ENCODE results near the gene POLR1H. TPM values are rescaled to one million over a fixed set of nuclear protein-coding genes. Genes with fewer than 3 reads are reported as not detected.
"Not testable (repeated sequence)": the region's sequence is repeated elsewhere in the genome, so short reads cannot be mapped to it uniquely, and the experiment has no call there.

POLR1H gene, protein sequence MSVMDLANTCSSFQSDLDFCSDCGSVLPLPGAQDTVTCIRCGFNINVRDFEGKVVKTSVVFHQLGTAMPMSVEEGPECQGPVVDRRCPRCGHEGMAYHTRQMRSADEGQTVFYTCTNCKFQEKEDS
- total RNA-seq, result 10 to 100 TPM; 27.3 to 66.8 (median 45.0) TPM
- 100 to 1,000 TPM in 1 of 2 donors, 10 to 100 TPM in 1; 89.2 to 128 TPM for polyA plus RNA-seq
- total RNA-seq, result 26.1 reads per million, percentile 56 among the genes with 10 or more reads in this experiment

DNA sequence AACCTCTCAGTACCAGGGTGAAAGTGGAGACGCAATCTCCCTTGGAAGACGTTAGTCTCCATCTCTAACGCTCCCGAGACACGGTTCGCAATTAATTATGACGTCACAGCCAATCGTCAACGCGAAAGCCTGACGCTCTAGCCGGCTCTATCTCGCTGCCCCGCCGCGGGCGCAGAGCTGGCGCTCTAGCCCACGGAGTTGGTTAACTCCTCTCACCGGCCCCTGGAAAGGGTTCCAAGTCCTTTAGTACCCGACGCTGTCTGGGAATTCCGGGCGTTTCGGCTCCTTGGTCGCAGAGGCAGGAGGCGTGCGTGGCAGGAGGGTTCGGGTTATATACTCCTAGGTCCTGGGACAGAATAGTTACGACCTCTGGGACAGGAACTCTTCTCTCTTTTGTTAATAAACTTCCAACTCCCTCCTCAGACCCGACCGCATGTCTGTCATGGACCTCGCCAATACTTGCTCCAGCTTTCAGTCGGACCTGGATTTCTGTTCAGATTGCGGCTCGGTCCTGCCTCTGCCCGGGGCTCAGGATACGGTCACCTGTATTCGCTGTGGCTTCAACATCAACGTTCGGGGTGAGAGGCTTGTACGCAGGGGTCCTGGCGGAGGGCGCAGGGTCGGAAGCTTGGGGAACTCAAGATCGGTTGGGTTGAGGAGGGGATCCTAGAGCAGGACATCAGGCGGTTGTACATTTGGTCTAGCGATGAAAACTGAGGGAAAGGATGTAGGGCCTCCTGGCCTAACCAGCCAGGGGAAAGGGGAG is at the start of gene POLR1H:
Gene POLR1H (plus strand): TSS at position 174 of the 766 bp plus-strand sequence. CDS start 260 bp downstream, at position 434.
- ChIA-PET POLR2A (interaction anchor here (0.6 to 2.9 kb wide), 20 partner anchors 8 to 451 kb away, joined by 3 to 15 read pairs (median 4); partner anchors contain the start of gene HLA-A), CTCF (interaction anchor here (3.5 kb wide), 1 partner anchor 42 kb away, joined by 14 read pairs; no protein-coding TSS in a partner anchor)
- Histone ChIP-seq H3K36me3 (ENCODE audit: control insufficient read depth in 2 of 3, insufficient read depth in 3 of 3, low read length in 3 of 3) (peaks cover 5 to 17% (median 16%) of the 10 kb centered on the region in 3 experiments), H3K27ac (ENCODE audit: low read depth, low read length) (peak within 1 kb of the TSS; percentile 92), H3K9me3 (ENCODE audit: control insufficient read depth in 2 of 3, low read length in 3 of 3) (no peaks in the 10 kb centered on the region), H3K27me3 (ENCODE audit: control insufficient read depth in 2 of 2, insufficient read depth in 2 of 2, low read length in 2 of 2) (no peaks in the 10 kb centered on the region), H3K4me3 (ENCODE audit: low read length) (peak within 1 kb of the TSS; percentile 95), H3K4me1 (ENCODE audit: control insufficient read depth in 2 of 2, insufficient read depth in 2 of 2, low read length in 2 of 2) (peaks cover 24 to 26% of the 10 kb centered on the region in 2 donors)
- H3K36me3 Mint-ChIP-seq, result peaks cover 5 to 33% (median 22%) of the 10 kb centered on the region in 5 donors
- intact Hi-C loops (cut with micrococcal nuclease), result loop anchor here (1.0 to 10.0 kb wide), 7 partner anchors 42 to 1898 kb away; partner anchors contain the start of genes HLA-A (in 1 of the 2), HLA-F (in 1 of the 2), SKIC2 (in 1 of the 2) and TUBB (in 1 of the 2)
- peak; percentile 93 for ATAC-seq
- DNase-seq, result peak; percentile 69 to 93 (median 86)
- peak within 1 kb of the TSS; percentile 95 to 99 (median 99) for H3K27ac Mint-ChIP-seq
- no peaks in the 10 kb centered on the region for H3K27me3 Mint-ChIP-seq
- H3K4me1 Mint-ChIP-seq, result peaks cover 17 to 63% (median 55%) of the 10 kb centered on the region in 7 donors
- H3K9me3 Mint-ChIP-seq, result no peaks in the 10 kb centered on the region
- peak within 1 kb of the TSS; percentile 93 to 99 (median 98) for H3K4me3 Mint-ChIP-seq

DNA sequence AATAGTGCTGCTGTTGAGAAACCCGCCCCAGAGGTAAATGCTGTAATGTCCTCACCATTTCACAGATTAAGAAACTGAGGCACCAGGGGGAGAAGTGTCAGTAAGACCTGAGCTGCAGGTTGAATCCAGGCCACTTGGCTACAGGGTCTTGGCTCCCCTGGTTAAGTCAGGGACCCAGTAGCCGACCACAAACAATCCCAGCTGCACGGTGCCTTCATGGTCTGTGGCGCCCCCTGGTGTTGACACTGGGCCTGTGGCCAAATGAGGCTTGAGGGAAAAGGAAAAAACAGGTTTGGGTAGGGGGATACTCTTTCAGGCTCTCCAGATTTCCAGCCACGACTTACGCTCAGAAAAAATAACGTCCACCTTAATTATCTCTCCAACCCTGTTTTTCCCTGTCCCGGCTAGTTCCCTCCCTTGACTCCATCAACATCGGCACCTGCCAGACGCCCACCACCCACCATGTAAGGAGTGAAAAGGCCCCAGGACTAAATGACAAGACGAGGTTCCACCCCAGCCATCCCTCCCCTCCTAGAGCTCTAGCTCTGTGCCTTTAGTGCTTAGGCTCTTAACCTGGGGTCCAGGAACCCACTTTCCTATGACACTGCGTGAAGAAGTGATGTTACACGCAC is 47.7 kb upstream of the POLR1H start:
- H3K36me3 Mint-ChIP-seq, result peaks cover 0 to 56% (median 25%) of the 10 kb centered on the region in 5 donors
- Histone ChIP-seq H3K4me1 (ENCODE audit: control insufficient read depth in 2 of 2, insufficient read depth in 2 of 2, low read length in 2 of 2) (no peaks in the 10 kb centered on the region), H3K36me3 (ENCODE audit: control insufficient read depth in 2 of 3, insufficient read depth in 3 of 3, low read length in 3 of 3) (no peaks in the 10 kb centered on the region), H3K4me3 (ENCODE audit: low read length) (no peak overlapping the region), H3K27ac (ENCODE audit: low read depth, low read length) (no peak overlapping the region), H3K9me3 (ENCODE audit: control insufficient read depth in 2 of 3, low read length in 3 of 3) (no peaks in the 10 kb centered on the region), H3K27me3 (ENCODE audit: control insufficient read depth in 2 of 2, insufficient read depth in 2 of 2, low read length in 2 of 2) (peaks cover 0 to 3% of the 10 kb centered on the region in 2 donors)
- DNase-seq, result peak in 8 of 9 donors; percentile 13 to 47 (median 32)
- peak overlapping the region in 1 of 9 donors; percentile 12 for H3K27ac Mint-ChIP-seq
- H3K4me3 Mint-ChIP-seq, result no peak overlapping the region
- H3K4me1 Mint-ChIP-seq, result peaks cover 0 to 4% (median 0%) of the 10 kb centered on the region in 7 donors
- peaks cover 4 to 34% (median 15%) of the 10 kb centered on the region in 5 donors for H3K27me3 Mint-ChIP-seq
- intact Hi-C loops (cut with micrococcal nuclease), result loop anchor here (1.0 to 5.0 kb wide), 5 partner anchors 46 to 275 kb away; no protein-coding TSS in a partner anchor
- POLR2A ChIA-PET, result no interaction called here
- CTCF ChIA-PET, result interaction anchor here (0.7 to 2.7 kb wide), 6 partner anchors 98 to 417 kb away, joined by 3 to 20 read pairs (median 4); no protein-coding TSS in a partner anchor
- ATAC-seq, result peak; percentile 57
- H3K9me3 Mint-ChIP-seq, result no peaks in the 10 kb centered on the region

DNA sequence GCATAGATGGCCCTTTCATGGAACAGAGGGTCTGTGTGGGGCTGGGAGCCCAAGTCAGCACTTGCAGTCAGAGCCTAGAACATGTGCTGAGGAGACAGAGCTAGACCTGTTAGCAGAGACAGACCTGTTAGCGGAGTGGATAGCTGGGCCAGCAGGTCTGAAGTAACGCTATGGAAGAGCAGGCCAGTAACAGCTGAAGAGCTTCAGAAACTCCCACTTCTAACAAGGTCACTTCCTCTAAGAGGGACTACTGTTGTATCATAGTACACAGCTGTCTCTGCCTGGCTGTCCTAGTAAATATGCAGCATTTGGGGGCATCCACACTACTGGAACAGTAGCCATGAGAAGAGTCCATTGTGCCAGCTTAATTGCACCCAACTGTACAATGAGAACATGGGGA is 41.2 kb upstream of the POLR1H start:
- intact Hi-C loops (cut with micrococcal nuclease), result no loop called here
- DNase-seq (no peak), ATAC-seq (no peak)
- H3K9me3 Mint-ChIP-seq, result no peaks in the 10 kb centered on the region
- Histone ChIP-seq H3K27ac (ENCODE audit: low read depth, low read length) (no peak overlapping the region), H3K9me3 (ENCODE audit: control insufficient read depth in 2 of 3, low read length in 3 of 3) (no peaks in the 10 kb centered on the region), H3K27me3 (ENCODE audit: control insufficient read depth in 2 of 2, insufficient read depth in 2 of 2, low read length in 2 of 2) (no peaks in the 10 kb centered on the region), H3K4me3 (ENCODE audit: low read length) (no peak overlapping the region), H3K36me3 (ENCODE audit: control insufficient read depth in 2 of 3, insufficient read depth in 3 of 3, low read length in 3 of 3) (peaks cover 0 to 15% (median 0%) of the 10 kb centered on the region in 3 experiments), H3K4me1 (ENCODE audit: control insufficient read depth in 2 of 2, insufficient read depth in 2 of 2, low read length in 2 of 2) (no peaks in the 10 kb centered on the region)
- H3K36me3 Mint-ChIP-seq, result peaks cover 0 to 27% (median 10%) of the 10 kb centered on the region in 5 donors
- no peak overlapping the region for H3K4me3 Mint-ChIP-seq
- no peaks in the 10 kb centered on the region for H3K27me3 Mint-ChIP-seq
- H3K27ac Mint-ChIP-seq, result no peak overlapping the region
- peaks cover 0 to 2% (median 0%) of the 10 kb centered on the region in 7 donors for H3K4me1 Mint-ChIP-seq
- ChIA-PET CTCF (no interaction called here), POLR2A (interaction anchor here (1.2 kb wide), 1 partner anchor 47 kb away, joined by 3 read pairs; no protein-coding TSS in a partner anchor)

DNA sequence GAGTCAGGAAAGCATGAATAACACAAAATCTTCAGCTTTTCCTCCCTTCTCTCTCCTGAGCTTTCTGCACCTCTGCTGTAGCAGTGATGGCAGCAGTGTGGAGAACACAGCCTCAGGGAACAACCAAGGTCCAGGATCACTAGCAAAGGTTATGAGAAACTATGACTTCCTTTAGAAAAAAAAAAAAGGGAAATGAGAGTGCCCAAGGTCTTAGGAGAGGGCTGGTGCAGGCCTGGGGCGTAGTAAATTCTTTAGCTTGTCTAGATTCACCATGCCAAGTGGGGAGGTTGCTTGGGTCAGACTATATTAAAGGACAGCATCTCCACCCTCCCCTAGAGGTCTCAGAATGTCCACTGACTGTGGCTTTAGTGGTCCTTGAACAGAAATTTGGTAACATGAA is 40.4 kb upstream of the POLR1H start:
- no peak overlapping the region for H3K4me3 Mint-ChIP-seq

DNA sequence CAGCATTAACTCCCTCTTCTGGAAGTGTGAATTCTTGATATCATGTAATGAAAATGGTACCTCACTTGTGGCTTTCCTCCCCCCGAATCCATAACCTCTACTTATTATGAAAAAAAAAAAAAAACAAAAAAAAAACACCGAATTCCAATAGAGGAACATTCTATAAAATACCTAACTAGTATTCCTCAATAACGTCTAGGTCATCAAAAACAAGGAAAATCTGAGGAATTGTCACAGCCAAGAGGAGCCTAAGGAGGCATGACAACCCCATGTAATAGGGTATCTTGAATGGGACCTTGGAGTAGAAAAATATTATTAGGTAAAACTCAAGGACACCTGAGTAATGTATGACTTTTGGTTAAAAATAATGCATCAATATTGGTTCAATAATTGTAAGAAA is 38.9 kb upstream of the POLR1H start:
- Histone ChIP-seq H3K9me3 (ENCODE audit: control insufficient read depth in 2 of 3, low read length in 3 of 3) (no peaks in the 10 kb centered on the region), H3K4me3 (ENCODE audit: low read length) (no peak overlapping the region), H3K27ac (ENCODE audit: low read depth, low read length) (no peak overlapping the region), H3K4me1 (ENCODE audit: control insufficient read depth in 2 of 2, insufficient read depth in 2 of 2, low read length in 2 of 2) (no peaks in the 10 kb centered on the region), H3K36me3 (ENCODE audit: control insufficient read depth in 2 of 3, insufficient read depth in 3 of 3, low read length in 3 of 3) (peaks cover 0 to 15% (median 0%) of the 10 kb centered on the region in 3 experiments), H3K27me3 (ENCODE audit: control insufficient read depth in 2 of 2, insufficient read depth in 2 of 2, low read length in 2 of 2) (no peaks in the 10 kb centered on the region)
- ChIA-PET POLR2A (interaction anchor here (0.6 kb wide), 1 partner anchor 31 kb away, joined by 4 read pairs; no protein-coding TSS in a partner anchor), CTCF (no interaction called here)
- no peaks in the 10 kb centered on the region for H3K9me3 Mint-ChIP-seq
- peaks cover 0 to 6% (median 0%) of the 10 kb centered on the region in 7 donors for H3K4me1 Mint-ChIP-seq
- intact Hi-C loops (cut with micrococcal nuclease), result no loop called here
- no peak overlapping the region for H3K4me3 Mint-ChIP-seq
- H3K36me3 Mint-ChIP-seq, result peaks cover 0 to 36% (median 10%) of the 10 kb centered on the region in 5 donors
- ATAC-seq, result no peak
- DNase-seq, result no peak
- no peaks in the 10 kb centered on the region for H3K27me3 Mint-ChIP-seq
- no peak overlapping the region for H3K27ac Mint-ChIP-seq

More for the DNA sequence above, 40.4 kb upstream of the POLR1H start:
- Mint-ChIP-seq H3K36me3 (peaks cover 0 to 27% (median 10%) of the 10 kb centered on the region in 5 donors), H3K27me3 (no peaks in the 10 kb centered on the region), H3K4me1 (peaks cover 0 to 2% (median 0%) of the 10 kb centered on the region in 7 donors), H3K27ac (no peak overlapping the region), H3K9me3 (no peaks in the 10 kb centered on the region)
- Histone ChIP-seq H3K27me3 (ENCODE audit: control insufficient read depth in 2 of 2, insufficient read depth in 2 of 2, low read length in 2 of 2) (no peaks in the 10 kb centered on the region), H3K4me1 (ENCODE audit: control insufficient read depth in 2 of 2, insufficient read depth in 2 of 2, low read length in 2 of 2) (no peaks in the 10 kb centered on the region), H3K36me3 (ENCODE audit: control insufficient read depth in 2 of 3, insufficient read depth in 3 of 3, low read length in 3 of 3) (peaks cover 0 to 15% (median 0%) of the 10 kb centered on the region in 3 experiments), H3K9me3 (ENCODE audit: control insufficient read depth in 2 of 3, low read length in 3 of 3) (no peaks in the 10 kb centered on the region), H3K27ac (ENCODE audit: low read depth, low read length) (no peak overlapping the region), H3K4me3 (ENCODE audit: low read length) (no peak overlapping the region)
- ChIA-PET CTCF (no interaction called here), POLR2A (interaction anchor here (1.2 kb wide), 1 partner anchor 46 kb away, joined by 3 read pairs; no protein-coding TSS in a partner anchor)
- no peak for ATAC-seq
- DNase-seq, result no peak
- intact Hi-C loops (cut with micrococcal nuclease), result no loop called here

DNA sequence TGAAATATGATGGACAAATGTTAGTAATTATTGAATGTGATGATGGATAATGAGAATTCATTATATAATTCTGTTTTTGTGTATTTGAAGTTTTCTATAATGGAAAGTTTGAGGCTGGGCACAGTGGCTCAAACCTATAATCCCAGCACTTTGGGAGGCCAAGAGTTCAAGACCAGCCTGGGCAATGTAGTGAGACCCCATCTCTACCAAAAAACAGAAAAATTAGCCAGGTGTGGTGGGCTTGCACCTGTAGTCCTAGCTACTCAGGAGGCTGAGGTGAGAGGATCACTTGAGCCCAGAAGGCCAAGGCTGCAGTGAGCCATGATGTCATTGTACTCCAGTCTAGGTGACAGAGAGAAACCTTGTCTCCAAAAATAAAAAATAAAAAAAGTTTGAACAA is 38.4 kb upstream of the POLR1H start:
- H3K4me1 ChIP-seq (ENCODE audit: control insufficient read depth in 2 of 2, insufficient read depth in 2 of 2, low read length in 2 of 2); DNase-seq; H3K4me3 ChIP-seq (ENCODE audit: low read length); H3K4me3 Mint-ChIP-seq; ATAC-seq; intact Hi-C loops (cut with micrococcal nuclease); CTCF ChIA-PET; H3K9me3 ChIP-seq (ENCODE audit: control insufficient read depth in 2 of 3, low read length in 3 of 3); H3K27ac ChIP-seq (ENCODE audit: low read depth, low read length); H3K27me3 Mint-ChIP-seq; H3K27ac Mint-ChIP-seq; H3K27me3 ChIP-seq (ENCODE audit: control insufficient read depth in 2 of 2, insufficient read depth in 2 of 2, low read length in 2 of 2); H3K9me3 Mint-ChIP-seq; H3K4me1 Mint-ChIP-seq: not testable (repeated sequence)
- POLR2A ChIA-PET, result interaction anchor here (0.6 to 0.9 kb wide), 2 partner anchors 31 to 169 kb away, joined by 4 read pairs; no protein-coding TSS in a partner anchor
- H3K36me3 ChIP-seq (ENCODE audit: control insufficient read depth in 2 of 3, insufficient read depth in 3 of 3, low read length in 3 of 3), result peaks cover 0 to 15% (median 0%) of the 10 kb centered on the region in 3 experiments
- peaks cover 0 to 32% (median 10%) of the 10 kb centered on the region in 5 donors for H3K36me3 Mint-ChIP-seq
